Choroid plexus epithelial cell (primary cell): ENCODE data around the gene CKAP4.
A peak's percentile ranks its signal among the peaks of the same experiment; 100 is the strongest.

Source experiments
- DNase-seq: peaks from one replicate; pipeline ENCODE4 v3.0.0-alpha.2; 2010; ENCODE audit warnings: low read depth
- H3K4me3 ChIP-seq: 2 replicates; pipeline ENCODE4 v1.5.1; 2011; ENCODE audit warnings: low read depth, mild to moderate bottlenecking, control low read depth, low read length, moderate library complexity
- TF ChIP-seq, protein P1 (sequence below): conservative IDR thresholded peaks from 2 replicates; pipeline ENCODE4 v1.5.1; 2011; ENCODE audit warnings: low read depth, mild to moderate bottlenecking, control low read depth, inconsistent platforms, low read length, moderate library complexity

Gene CKAP4

DNA sequence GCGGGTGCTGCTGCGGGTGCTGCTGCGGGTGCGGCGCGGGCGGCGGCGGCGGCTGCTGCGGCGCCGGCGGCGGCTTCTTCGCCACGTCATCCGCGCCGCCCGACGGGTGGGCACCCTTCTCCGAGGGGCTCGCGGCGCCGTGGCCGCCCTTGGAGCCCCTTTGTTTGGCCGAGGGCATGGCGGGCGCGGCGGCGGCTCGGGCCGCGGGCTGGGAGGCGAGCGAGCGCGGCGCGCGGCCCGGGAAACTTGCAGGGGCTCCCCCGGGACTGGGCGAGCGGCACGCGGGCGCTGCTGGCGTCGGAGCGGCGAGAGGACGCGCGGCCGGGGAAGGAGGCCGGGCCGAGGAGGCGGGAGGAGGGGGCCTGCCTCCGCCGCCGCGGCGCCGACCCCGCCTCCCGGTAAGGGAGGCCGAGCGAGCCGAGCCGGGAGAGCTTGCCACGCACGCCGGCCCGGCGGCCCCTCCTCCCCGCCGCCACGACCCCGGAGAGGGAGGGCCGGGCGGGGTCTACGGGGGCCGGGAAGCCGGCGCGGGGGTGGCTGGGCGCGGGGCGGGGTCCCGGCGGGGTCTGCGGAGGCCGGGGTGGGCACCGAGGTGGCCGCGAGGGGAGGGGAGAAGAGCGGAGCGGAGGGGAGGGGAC lies at the start of gene CKAP4:
Gene CKAP4 (minus strand): TSS at position 347 of the 638 bp plus-strand sequence. CDS start 169 bp downstream, at position 178.
- DNase-seq = peak; percentile 85
- TF ChIP-seq, protein P1, sequence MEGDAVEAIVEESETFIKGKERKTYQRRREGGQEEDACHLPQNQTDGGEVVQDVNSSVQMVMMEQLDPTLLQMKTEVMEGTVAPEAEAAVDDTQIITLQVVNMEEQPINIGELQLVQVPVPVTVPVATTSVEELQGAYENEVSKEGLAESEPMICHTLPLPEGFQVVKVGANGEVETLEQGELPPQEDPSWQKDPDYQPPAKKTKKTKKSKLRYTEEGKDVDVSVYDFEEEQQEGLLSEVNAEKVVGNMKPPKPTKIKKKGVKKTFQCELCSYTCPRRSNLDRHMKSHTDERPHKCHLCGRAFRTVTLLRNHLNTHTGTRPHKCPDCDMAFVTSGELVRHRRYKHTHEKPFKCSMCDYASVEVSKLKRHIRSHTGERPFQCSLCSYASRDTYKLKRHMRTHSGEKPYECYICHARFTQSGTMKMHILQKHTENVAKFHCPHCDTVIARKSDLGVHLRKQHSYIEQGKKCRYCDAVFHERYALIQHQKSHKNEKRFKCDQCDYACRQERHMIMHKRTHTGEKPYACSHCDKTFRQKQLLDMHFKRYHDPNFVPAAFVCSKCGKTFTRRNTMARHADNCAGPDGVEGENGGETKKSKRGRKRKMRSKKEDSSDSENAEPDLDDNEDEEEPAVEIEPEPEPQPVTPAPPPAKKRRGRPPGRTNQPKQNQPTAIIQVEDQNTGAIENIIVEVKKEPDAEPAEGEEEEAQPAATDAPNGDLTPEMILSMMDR = no peak
- peak within 1 kb of the TSS; percentile 93 for H3K4me3 ChIP-seq

DNA sequence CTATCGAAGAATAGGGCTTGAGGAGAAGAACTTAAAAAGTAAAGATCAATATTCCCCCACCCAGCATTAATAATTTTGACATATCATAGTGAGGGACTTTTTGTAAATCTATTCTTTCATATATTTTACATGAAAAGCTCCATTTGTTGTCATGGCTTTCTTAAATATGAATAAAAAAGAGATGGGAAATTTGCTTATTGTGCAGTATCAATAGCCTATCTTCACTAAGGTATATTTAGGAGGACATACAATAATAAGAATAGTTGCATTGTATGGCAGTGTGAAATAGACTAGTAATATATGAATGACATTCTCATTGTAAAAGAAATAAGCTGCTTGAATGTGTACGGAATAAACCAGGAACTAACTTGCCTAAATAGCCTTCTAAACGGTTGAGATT lies 49.3 kb upstream of the CKAP4 start:
- H3K4me3 ChIP-seq = no peak overlapping the region
- TF ChIP-seq, protein P1 = no peak
- no peak for DNase-seq

DNA sequence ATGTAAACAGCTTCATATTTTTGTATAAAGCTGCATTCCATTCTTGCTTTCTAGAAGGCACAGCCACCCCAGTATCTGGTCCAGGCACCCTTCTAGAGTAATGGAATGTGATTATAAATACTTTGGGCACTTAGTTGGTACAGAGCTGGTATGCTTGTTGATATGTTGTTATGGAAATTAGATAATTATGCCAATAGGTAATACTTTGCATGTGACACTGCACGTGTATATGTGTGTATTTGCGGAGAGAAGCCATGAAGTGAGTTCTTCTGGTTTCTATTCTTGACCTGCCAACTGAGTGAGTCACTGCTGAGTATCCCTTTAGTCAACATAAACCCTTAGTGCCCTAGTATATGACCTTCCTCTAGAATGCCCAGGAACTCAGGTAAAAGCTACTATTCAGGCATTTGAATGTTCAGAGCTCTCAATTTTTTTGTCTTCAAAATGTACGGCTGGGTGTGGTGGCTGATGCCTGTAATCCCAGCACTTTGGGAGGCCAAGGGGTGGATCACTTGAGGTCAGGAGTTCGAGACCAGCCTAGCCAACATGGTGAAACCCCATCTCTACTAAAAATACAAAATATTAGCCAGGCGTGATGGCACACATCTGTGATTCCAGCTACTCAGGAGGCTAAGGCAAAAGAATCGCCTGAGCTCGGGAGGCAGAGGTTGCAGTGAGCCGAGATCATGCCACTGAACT lies 48.5 kb upstream of the CKAP4 start:
- no peak overlapping the region for H3K4me3 ChIP-seq
- TF ChIP-seq, protein P1 = no peak
- peak; percentile 62 for DNase-seq

DNA sequence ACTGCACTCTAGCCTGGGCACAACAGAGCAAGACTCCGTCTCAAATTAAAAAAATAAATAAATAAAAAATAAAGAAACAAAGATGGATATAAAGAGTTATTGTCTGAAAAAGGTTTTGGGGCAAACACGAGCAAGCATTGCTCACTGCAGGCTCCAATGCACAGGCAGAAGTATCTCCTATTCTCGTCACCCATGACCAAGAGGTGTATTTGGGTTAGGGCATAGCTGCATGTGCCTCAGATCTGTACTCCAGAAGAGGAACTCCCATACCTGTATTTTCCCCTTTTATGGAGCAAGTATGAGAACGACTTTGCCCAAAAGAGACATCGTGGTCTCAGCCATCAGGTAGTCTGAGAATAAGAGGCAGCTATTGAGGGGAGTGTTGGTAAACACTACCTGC lies 44.5 kb upstream of the CKAP4 start:
- TF ChIP-seq, protein P1 = no peak
- DNase-seq = no peak

DNA sequence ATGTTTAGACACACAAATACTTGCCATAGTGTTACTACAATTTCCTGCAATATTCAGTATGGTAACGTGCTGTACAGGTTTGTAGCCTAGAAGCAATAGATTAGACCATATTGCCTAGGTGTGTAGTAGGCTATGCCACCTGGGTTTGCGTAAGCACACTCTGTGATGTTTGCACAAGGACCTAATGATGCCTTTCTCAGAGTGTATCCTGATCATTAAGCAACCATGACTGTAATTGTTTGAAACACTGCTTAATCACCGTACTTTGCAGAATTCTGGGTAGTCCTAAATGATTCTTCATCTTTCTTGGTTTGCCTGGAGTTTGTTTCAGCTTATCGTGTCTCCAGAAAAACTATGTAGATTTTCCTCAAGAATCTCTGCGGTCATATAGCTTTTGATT lies 43.5 kb upstream of the CKAP4 start:
- DNase-seq = no peak
- no peak overlapping the region for H3K4me3 ChIP-seq
- TF ChIP-seq, protein P1 = no peak

More for the DNA sequence above, 44.5 kb upstream of the CKAP4 start:
- H3K4me3 ChIP-seq = no peak overlapping the region

DNA sequence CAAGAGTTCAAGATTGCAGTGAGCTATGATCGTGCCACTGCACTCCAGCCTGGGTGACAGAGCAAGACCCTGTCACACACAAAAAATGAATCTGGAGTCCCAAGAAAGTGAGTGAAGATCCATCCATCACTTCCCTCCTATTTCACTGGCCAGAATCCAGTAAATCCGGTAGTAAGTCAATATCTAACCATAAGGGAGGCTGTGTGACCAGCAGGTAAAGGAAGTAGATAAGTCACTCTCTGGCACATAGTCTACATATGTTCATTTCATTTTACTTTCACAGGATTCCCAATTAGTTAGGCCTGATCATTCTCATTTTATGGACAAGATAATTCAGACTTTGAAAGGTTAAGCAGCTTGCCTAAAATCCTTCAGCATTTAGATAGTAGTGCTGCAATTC lies 42.8 kb upstream of the CKAP4 start:
- TF ChIP-seq, protein P1 = no peak
- no peak overlapping the region for H3K4me3 ChIP-seq
- no peak for DNase-seq
